ENCODE results near the gene ARHGEF6. TPM values are rescaled to one million over a fixed set of nuclear protein-coding genes. Genes with fewer than 3 reads are reported as not detected.

The ARHGEF6 gene
- total RNA-seq, 1 donor from 2014 or later: 4.7 TPM

DNA sequence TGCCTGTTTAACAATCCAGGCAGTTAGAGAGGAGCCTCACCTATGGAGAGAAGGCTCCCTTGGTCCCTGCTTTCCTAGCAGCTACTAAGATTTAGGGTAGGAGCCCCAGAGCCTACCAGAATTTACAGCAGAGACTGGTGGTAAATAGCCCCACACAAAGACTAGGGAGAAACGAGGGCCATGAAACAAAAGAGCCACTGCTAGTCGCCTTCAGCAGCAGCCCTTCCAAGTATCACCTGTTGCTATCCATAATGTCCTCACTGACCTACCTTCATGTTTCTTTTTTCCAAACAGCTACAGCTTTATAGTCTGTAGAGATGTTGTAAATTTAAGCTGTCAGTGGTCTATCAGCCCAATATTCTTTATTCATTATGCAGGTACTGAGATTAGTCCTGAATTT is 25.3 kb downstream of the ARHGEF6 start:
- Histone ChIP-seq H3K4me2 (ENCODE audit: low read length) (no peak overlapping the region), H3K27me3 (ENCODE audit: insufficient read depth, low read length) (no peaks in the 10 kb centered on the region), H3K4me1 (ENCODE audit: insufficient read depth, low read length) (no peaks in the 10 kb centered on the region), H3K27ac (ENCODE audit: low read depth, low read length) (no peak overlapping the region), H3K4me3 (ENCODE audit: insufficient read depth, low read depth, low read length) (no peak overlapping the region), H4K20me1 (ENCODE audit: insufficient read depth, low read length) (no peaks in the 10 kb centered on the region), H3K36me3 (ENCODE audit: insufficient read depth, low read length) (no peaks in the 10 kb centered on the region), H3K9me3 (ENCODE audit: insufficient read depth, low read depth, low read length) (no peaks in the 10 kb centered on the region), H3K79me2 (ENCODE audit: insufficient read depth, low read length) (no peaks in the 10 kb centered on the region), H3K9ac (ENCODE audit: low read length) (no peak overlapping the region), H2AFZ (ENCODE audit: low read depth, low read length) (no peak overlapping the region)
- H3K9me3 Mint-ChIP-seq (ENCODE audit: unreplicated experiment): no peaks in the 10 kb centered on the region
- H3K4me3 Mint-ChIP-seq (ENCODE audit: unreplicated experiment): no peak overlapping the region
- no peak overlapping the region for H3K27ac Mint-ChIP-seq (ENCODE audit: unreplicated experiment)
- H3K27me3 Mint-ChIP-seq (ENCODE audit: low read depth, unreplicated experiment): no peaks in the 10 kb centered on the region
- no peak for DNase-seq (ENCODE audit: low read depth)
- no peaks in the 10 kb centered on the region for H3K36me3 Mint-ChIP-seq (ENCODE audit: low read depth, unreplicated experiment)
- TF ChIP-seq, protein P1, sequence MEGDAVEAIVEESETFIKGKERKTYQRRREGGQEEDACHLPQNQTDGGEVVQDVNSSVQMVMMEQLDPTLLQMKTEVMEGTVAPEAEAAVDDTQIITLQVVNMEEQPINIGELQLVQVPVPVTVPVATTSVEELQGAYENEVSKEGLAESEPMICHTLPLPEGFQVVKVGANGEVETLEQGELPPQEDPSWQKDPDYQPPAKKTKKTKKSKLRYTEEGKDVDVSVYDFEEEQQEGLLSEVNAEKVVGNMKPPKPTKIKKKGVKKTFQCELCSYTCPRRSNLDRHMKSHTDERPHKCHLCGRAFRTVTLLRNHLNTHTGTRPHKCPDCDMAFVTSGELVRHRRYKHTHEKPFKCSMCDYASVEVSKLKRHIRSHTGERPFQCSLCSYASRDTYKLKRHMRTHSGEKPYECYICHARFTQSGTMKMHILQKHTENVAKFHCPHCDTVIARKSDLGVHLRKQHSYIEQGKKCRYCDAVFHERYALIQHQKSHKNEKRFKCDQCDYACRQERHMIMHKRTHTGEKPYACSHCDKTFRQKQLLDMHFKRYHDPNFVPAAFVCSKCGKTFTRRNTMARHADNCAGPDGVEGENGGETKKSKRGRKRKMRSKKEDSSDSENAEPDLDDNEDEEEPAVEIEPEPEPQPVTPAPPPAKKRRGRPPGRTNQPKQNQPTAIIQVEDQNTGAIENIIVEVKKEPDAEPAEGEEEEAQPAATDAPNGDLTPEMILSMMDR (IDR thresholded peaks at IDR 0.05; ENCODE audit: insufficient read depth, low read depth, low read length): no peak
- no peak for TF ChIP-seq EZH2 (IDR thresholded peaks at IDR 0.05; ENCODE audit: insufficient read depth, low read length)
- no peak for FAIRE-seq
- H3K4me1 Mint-ChIP-seq (ENCODE audit: low read depth, unreplicated experiment): peaks cover 5% of the 10 kb centered on the region

DNA sequence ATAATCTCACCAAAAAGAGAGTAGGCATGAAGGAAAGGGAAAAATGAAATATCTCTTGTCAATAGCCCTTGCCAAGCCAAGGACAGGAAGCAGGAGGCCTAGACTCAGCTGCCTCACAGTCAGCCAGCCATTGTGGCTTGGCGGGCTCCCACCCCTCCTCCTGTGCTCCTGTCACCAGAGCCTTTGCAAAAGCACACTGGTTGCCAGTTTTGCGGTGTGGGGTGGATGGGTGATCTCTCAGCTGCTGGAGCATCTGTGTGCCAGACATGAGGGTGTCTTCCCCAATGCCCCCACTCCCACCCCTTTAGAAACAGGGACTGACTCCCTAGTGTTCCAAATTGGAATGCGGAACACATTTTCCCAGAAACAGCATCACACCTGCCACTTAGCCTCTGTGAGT is 26.1 kb downstream of the ARHGEF6 start:
- no peaks in the 10 kb centered on the region for H3K27me3 ChIP-seq (ENCODE audit: insufficient read depth, low read length)
- H3K4me1 ChIP-seq (ENCODE audit: insufficient read depth, low read length): no peaks in the 10 kb centered on the region
- no peaks in the 10 kb centered on the region for H3K9me3 ChIP-seq (ENCODE audit: insufficient read depth, low read depth, low read length)
- no peak overlapping the region for H3K27ac Mint-ChIP-seq (ENCODE audit: unreplicated experiment)
- FAIRE-seq: no peak
- peaks cover 12% of the 10 kb centered on the region for H3K4me1 Mint-ChIP-seq (ENCODE audit: low read depth, unreplicated experiment)
- H2AFZ ChIP-seq (ENCODE audit: low read depth, low read length): no peak overlapping the region
- no peaks in the 10 kb centered on the region for H3K27me3 Mint-ChIP-seq (ENCODE audit: low read depth, unreplicated experiment)
- no peak overlapping the region for H3K4me3 Mint-ChIP-seq (ENCODE audit: unreplicated experiment)
- H4K20me1 ChIP-seq (ENCODE audit: insufficient read depth, low read length): no peaks in the 10 kb centered on the region
- H3K36me3 ChIP-seq (ENCODE audit: insufficient read depth, low read length): no peaks in the 10 kb centered on the region
- H3K9ac ChIP-seq (ENCODE audit: low read length): no peak overlapping the region
- H3K27ac ChIP-seq (ENCODE audit: low read depth, low read length): no peak overlapping the region
- DNase-seq (ENCODE audit: low read depth): peak; percentile 56
- no peaks in the 10 kb centered on the region for H3K9me3 Mint-ChIP-seq (ENCODE audit: unreplicated experiment)
- H3K4me2 ChIP-seq (ENCODE audit: low read length): no peak overlapping the region
- no peak for TF ChIP-seq EZH2 (IDR thresholded peaks at IDR 0.05; ENCODE audit: insufficient read depth, low read length)
- TF ChIP-seq, protein P1 (IDR thresholded peaks at IDR 0.05; ENCODE audit: insufficient read depth, low read depth, low read length): no peak
- H3K79me2 ChIP-seq (ENCODE audit: insufficient read depth, low read length): no peaks in the 10 kb centered on the region
- no peaks in the 10 kb centered on the region for H3K36me3 Mint-ChIP-seq (ENCODE audit: low read depth, unreplicated experiment)
- no peak overlapping the region for H3K4me3 ChIP-seq (ENCODE audit: insufficient read depth, low read depth, low read length)

DNA sequence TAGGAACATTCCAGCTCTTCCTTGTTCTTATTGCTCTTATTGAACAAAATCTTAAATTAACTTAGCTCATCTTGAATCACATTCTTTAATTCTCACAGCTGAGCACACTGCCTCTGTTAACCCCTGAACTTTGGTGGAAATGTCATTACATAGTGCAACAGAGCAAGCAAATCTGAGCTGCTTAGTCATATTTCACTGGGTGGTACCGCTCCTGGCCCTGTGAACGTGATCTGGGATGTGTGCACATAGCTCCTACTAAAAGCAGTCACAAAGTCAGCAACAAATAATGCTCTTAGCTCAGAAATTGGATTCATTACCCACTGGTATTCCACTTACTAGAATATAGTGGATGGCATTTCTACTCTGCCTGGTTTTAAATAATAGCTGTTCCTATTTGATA is 27.9 kb downstream of the ARHGEF6 start:
- H3K4me1 ChIP-seq (ENCODE audit: insufficient read depth, low read length): no peaks in the 10 kb centered on the region
- H3K36me3 ChIP-seq (ENCODE audit: insufficient read depth, low read length): no peaks in the 10 kb centered on the region
- H3K27me3 ChIP-seq (ENCODE audit: insufficient read depth, low read length): no peaks in the 10 kb centered on the region
- no peaks in the 10 kb centered on the region for H3K79me2 ChIP-seq (ENCODE audit: insufficient read depth, low read length)
- H3K9ac ChIP-seq (ENCODE audit: low read length): no peak overlapping the region
- no peak for DNase-seq (ENCODE audit: low read depth)
- no peak overlapping the region for H3K27ac ChIP-seq (ENCODE audit: low read depth, low read length)
- no peaks in the 10 kb centered on the region for H4K20me1 ChIP-seq (ENCODE audit: insufficient read depth, low read length)
- no peak overlapping the region for H3K4me3 ChIP-seq (ENCODE audit: insufficient read depth, low read depth, low read length)
- H2AFZ ChIP-seq (ENCODE audit: low read depth, low read length): no peak overlapping the region
- H3K4me2 ChIP-seq (ENCODE audit: low read length): no peak overlapping the region
- Mint-ChIP-seq H3K4me1 (ENCODE audit: low read depth, unreplicated experiment) (peaks cover 16% of the 10 kb centered on the region), H3K9me3 (ENCODE audit: unreplicated experiment) (no peaks in the 10 kb centered on the region), H3K27ac (ENCODE audit: unreplicated experiment) (no peak overlapping the region), H3K4me3 (ENCODE audit: unreplicated experiment) (no peak overlapping the region), H3K27me3 (ENCODE audit: low read depth, unreplicated experiment) (no peaks in the 10 kb centered on the region), H3K36me3 (ENCODE audit: low read depth, unreplicated experiment) (no peaks in the 10 kb centered on the region)
- TF ChIP-seq, protein P1 (IDR thresholded peaks at IDR 0.05; ENCODE audit: insufficient read depth, low read depth, low read length): no peak
- TF ChIP-seq EZH2 (IDR thresholded peaks at IDR 0.05; ENCODE audit: insufficient read depth, low read length): no peak
- FAIRE-seq: no peak
- H3K9me3 ChIP-seq (ENCODE audit: insufficient read depth, low read depth, low read length): no peaks in the 10 kb centered on the region

All from astrocyte (in vitro differentiated cells and primary cell).